Fibroblast of skin of scalp (primary cell): ENCODE results near the gene POP7.
"Not testable (repeated sequence)": the region's sequence is repeated elsewhere in the genome, so short reads cannot be mapped to it uniquely, and the experiment has no call there.

Source experiments
- DNase-seq: peaks from one replicate; pipeline ENCODE4 v3.0.0-alpha.2; 2013

Gene POP7

GRCh38 chr7:100692578-100692961 is 13.4 kb upstream of the POP7 start:
- no peak for DNase-seq

- no peak for DNase-seq
These were observed 12.4 kb upstream of the POP7 start for GRCh38 chr7:100693312-100694097.

GRCh38 chr7:100694098-100694745 is 11.7 kb upstream of the POP7 start, which contains the start of gene GIGYF1:
TSS of gene GIGYF1 (minus strand) at chr7:100694250. CDS start at chr7:100688238, 6,012 bp downstream.
- DNase-seq, result peak; percentile 74

- no peak for DNase-seq
These were observed 9.8 kb upstream of the POP7 start for GRCh38 chr7:100696123-100696521.

GRCh38 chr7:100699018-100699417 is 6.9 kb upstream of the POP7 start:
- no peak for DNase-seq

- not testable (repeated sequence) for DNase-seq
These were observed 4.8 kb upstream of the POP7 start for GRCh38 chr7:100701089-100701488.

- DNase-seq, result peak; percentile 76
These were observed 585 bp upstream of the POP7 start for GRCh38 chr7:100705320-100705752.

GRCh38 chr7:100706672-100707311 is 871 bp downstream of the POP7 start:
- DNase-seq, result no peak

GRCh38 chr7:100708395-100708794 is 2.5 kb downstream of the POP7 start:
- DNase-seq, result no peak

GRCh38 chr7:100710452-100710851 is 4.5 kb downstream of the POP7 start:
- no peak for DNase-seq

- no peak for DNase-seq
These were observed 5.4 kb downstream of the POP7 start for GRCh38 chr7:100711369-100711768.

- no peak for DNase-seq
These were observed 8.8 kb downstream of the POP7 start for GRCh38 chr7:100714725-100715124.

- DNase-seq, result not testable (repeated sequence)
These were observed 11.2 kb downstream of the POP7 start for GRCh38 chr7:100717073-100717472.

GRCh38 chr7:100719523-100720278 is 13.8 kb downstream of the POP7 start:
- DNase-seq, result peak; percentile 63

GRCh38 chr7:100720279-100720670 is 14.4 kb downstream of the POP7 start, which contains the start of gene EPO:
TSS of gene EPO (plus strand) at chr7:100720468. CDS start at chr7:100720981, 513 bp downstream.
- no peak for DNase-seq

- DNase-seq, result no peak
These were observed 15.0 kb downstream of the POP7 start for GRCh38 chr7:100720671-100721504.

GRCh38 chr7:100721505-100721812 is 15.5 kb downstream of the POP7 start:
- no peak for DNase-seq

- DNase-seq, result no peak
These were observed 16.7 kb downstream of the POP7 start for GRCh38 chr7:100722480-100723212.

GRCh38 chr7:100723732-100724275 is 17.9 kb downstream of the POP7 start:
- DNase-seq, result no peak

- not testable (repeated sequence) for DNase-seq
These were observed 18.4 kb downstream of the POP7 start for GRCh38 chr7:100724364-100724763.
